Measurements from ENCODE around the gene RRBP1. TPM values are rescaled to one million over a fixed set of nuclear protein-coding genes. Genes with fewer than 3 reads are reported as not detected.

Gene RRBP1
- total RNA-seq, 2 donors from 2014 or later, result 191 to 212 TPM

GRCh38 chr20:17638835-17639407 lies 43.1 kb downstream of the RRBP1 start:
- no peak overlapping the region for H3K27ac Mint-ChIP-seq

DNA sequence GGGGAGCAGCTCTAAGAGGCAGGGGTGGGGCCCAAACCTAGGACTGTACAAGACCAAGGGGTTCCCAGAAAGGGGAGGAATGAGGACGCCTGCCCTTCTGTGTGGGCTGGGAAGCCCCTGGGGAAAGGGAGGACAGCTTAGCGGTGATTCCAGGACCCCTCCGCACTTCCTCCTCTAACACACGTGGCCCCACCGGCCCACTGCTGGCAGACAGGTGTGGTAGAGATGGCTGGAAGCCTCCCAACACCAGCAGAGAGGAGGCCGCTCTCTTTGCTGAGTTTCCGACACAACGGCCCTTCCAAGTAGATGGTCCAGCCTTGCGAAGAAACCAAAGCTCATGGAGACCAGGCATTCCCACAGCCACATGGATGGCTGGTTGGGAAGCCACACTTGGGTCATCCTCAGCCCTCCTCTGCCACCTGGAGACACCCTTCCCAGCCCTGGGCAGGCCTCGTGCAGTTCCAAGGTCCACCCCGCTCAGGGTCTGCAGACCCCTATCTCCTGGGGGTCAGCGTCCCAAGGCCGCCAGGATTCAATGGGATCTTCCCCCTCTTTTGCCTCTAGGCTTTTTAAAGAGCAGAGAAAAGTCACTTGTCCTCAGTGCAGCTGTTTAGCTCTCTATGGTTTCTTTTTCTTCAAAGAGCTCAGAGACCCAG lies 43.9 kb downstream of the RRBP1 start:
- Mint-ChIP-seq H3K4me3 (no peak overlapping the region), H3K27me3 (ENCODE audit: insufficient read depth) (no peaks in the 10 kb centered on the region), H3K9me3 (no peaks in the 10 kb centered on the region), H3K36me3 (ENCODE audit: low read depth) (peaks cover 56% of the 10 kb centered on the region), H3K4me1 (no peaks in the 10 kb centered on the region), H3K27ac (no peak overlapping the region)
- DNase-seq, result no peak
- H3K4me1 ChIP-seq (ENCODE audit: control insufficient read depth, insufficient read depth, low read length), result no peaks in the 10 kb centered on the region
- peaks cover 79% of the 10 kb centered on the region for H3K36me3 ChIP-seq (ENCODE audit: control insufficient read depth, insufficient read depth, low read length)
- TF ChIP-seq, protein P1, sequence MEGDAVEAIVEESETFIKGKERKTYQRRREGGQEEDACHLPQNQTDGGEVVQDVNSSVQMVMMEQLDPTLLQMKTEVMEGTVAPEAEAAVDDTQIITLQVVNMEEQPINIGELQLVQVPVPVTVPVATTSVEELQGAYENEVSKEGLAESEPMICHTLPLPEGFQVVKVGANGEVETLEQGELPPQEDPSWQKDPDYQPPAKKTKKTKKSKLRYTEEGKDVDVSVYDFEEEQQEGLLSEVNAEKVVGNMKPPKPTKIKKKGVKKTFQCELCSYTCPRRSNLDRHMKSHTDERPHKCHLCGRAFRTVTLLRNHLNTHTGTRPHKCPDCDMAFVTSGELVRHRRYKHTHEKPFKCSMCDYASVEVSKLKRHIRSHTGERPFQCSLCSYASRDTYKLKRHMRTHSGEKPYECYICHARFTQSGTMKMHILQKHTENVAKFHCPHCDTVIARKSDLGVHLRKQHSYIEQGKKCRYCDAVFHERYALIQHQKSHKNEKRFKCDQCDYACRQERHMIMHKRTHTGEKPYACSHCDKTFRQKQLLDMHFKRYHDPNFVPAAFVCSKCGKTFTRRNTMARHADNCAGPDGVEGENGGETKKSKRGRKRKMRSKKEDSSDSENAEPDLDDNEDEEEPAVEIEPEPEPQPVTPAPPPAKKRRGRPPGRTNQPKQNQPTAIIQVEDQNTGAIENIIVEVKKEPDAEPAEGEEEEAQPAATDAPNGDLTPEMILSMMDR (conservative IDR thresholded peaks at IDR 0.05), result no peak
- no peak overlapping the region for H3K4me3 ChIP-seq (ENCODE audit: low read length)
- 90 to 95% methylated on average over 8 to 12 of the region's 13 CpGs for WGBS, 2 experiments (ENCODE audit: insufficient coverage in 1 of 2, insufficient read length in 1 of 2)
- H3K27me3 ChIP-seq (ENCODE audit: control insufficient read depth, insufficient read depth, low read length, poor library complexity, severe bottlenecking), result no peaks in the 10 kb centered on the region
- H3K9ac ChIP-seq (ENCODE audit: extremely low read depth, low read length, poor library complexity, severe bottlenecking), result no peak overlapping the region
- no peaks in the 10 kb centered on the region for H3K9me3 ChIP-seq (ENCODE audit: control insufficient read depth, low read length)
- H3K27ac ChIP-seq (ENCODE audit: low read depth, low read length), result no peak overlapping the region

More at GRCh38 chr20:17638835-17639407, 43.1 kb downstream of the RRBP1 start:
- H3K9me3 Mint-ChIP-seq, result no peaks in the 10 kb centered on the region
- no peak overlapping the region for H3K4me3 Mint-ChIP-seq
- Histone ChIP-seq H3K9me3 (ENCODE audit: control insufficient read depth, low read length) (no peaks in the 10 kb centered on the region), H3K27me3 (ENCODE audit: control insufficient read depth, insufficient read depth, low read length, poor library complexity, severe bottlenecking) (no peaks in the 10 kb centered on the region), H3K4me1 (ENCODE audit: control insufficient read depth, insufficient read depth, low read length) (no peaks in the 10 kb centered on the region), H3K4me3 (ENCODE audit: low read length) (no peak overlapping the region), H3K9ac (ENCODE audit: extremely low read depth, low read length, poor library complexity, severe bottlenecking) (no peak overlapping the region), H3K27ac (ENCODE audit: low read depth, low read length) (no peak overlapping the region), H3K36me3 (ENCODE audit: control insufficient read depth, insufficient read depth, low read length) (peaks cover 79% of the 10 kb centered on the region)
- peaks cover 51% of the 10 kb centered on the region for H3K36me3 Mint-ChIP-seq (ENCODE audit: low read depth)
- 94 to 96% methylated on average over 6 of the region's 6 CpGs for WGBS, 2 experiments (ENCODE audit: insufficient coverage in 1 of 2, insufficient read length in 1 of 2)
- H3K4me1 Mint-ChIP-seq, result no peaks in the 10 kb centered on the region
- TF ChIP-seq, protein P1 (conservative IDR thresholded peaks at IDR 0.05), result no peak
- DNase-seq, result no peak
- no peaks in the 10 kb centered on the region for H3K27me3 Mint-ChIP-seq (ENCODE audit: insufficient read depth)

GRCh38 chr20:17637413-17637780 lies 44.6 kb downstream of the RRBP1 start:
- no peak overlapping the region for H3K27ac ChIP-seq (ENCODE audit: low read depth, low read length)
- peak overlapping the region; percentile 78 for H3K27ac Mint-ChIP-seq
- no peaks in the 10 kb centered on the region for H3K27me3 ChIP-seq (ENCODE audit: control insufficient read depth, insufficient read depth, low read length, poor library complexity, severe bottlenecking)
- no peak for DNase-seq
- H3K36me3 ChIP-seq (ENCODE audit: control insufficient read depth, insufficient read depth, low read length), result peaks cover 78% of the 10 kb centered on the region
- TF ChIP-seq, protein P1 (conservative IDR thresholded peaks at IDR 0.05), result no peak
- no peak overlapping the region for H3K4me3 Mint-ChIP-seq
- no peaks in the 10 kb centered on the region for H3K9me3 ChIP-seq (ENCODE audit: control insufficient read depth, low read length)
- no peaks in the 10 kb centered on the region for H3K4me1 Mint-ChIP-seq
- no peak overlapping the region for H3K9ac ChIP-seq (ENCODE audit: extremely low read depth, low read length, poor library complexity, severe bottlenecking)
- H3K27me3 Mint-ChIP-seq (ENCODE audit: insufficient read depth), result no peaks in the 10 kb centered on the region
- no peaks in the 10 kb centered on the region for H3K9me3 Mint-ChIP-seq
- H3K4me3 ChIP-seq (ENCODE audit: low read length), result no peak overlapping the region
- 88 to 100% methylated on average over 2 to 4 of the region's 4 CpGs for WGBS, 2 experiments (ENCODE audit: insufficient coverage in 1 of 2, insufficient read length in 1 of 2)
- peaks cover 61% of the 10 kb centered on the region for H3K36me3 Mint-ChIP-seq (ENCODE audit: low read depth)
- H3K4me1 ChIP-seq (ENCODE audit: control insufficient read depth, insufficient read depth, low read length), result no peaks in the 10 kb centered on the region

All from endodermal cell (in vitro differentiated cells).